Heart left ventricle (tissue), 16 donors: ENCODE data around the gene NVL. TPM values are rescaled to one million over a fixed set of nuclear protein-coding genes. Genes with fewer than 3 reads are reported as not detected.
A peak's percentile ranks its signal among the peaks of the same experiment; 100 is the strongest.

Experiments
- ATAC-seq, 4 donors: fragments of 200-7000 bp; cut with Tn5 transposase; one replicate each; pipeline ENCODE4 v1.9.1; 2020 to 2022; ENCODE audit warnings: moderate library complexity in 4 of 4, mild to moderate bottlenecking in 3 of 4, moderate number of reproducible peaks in 1 of 4
- DNase-seq, 5 donors: peaks; one replicate each; pipeline ENCODE4 v3.0.0-alpha.2; 2020
- H3K27ac ChIP-seq, 12 donors: fragments of 200-600 bp; sonication (generic) in 4 of 12; one replicate each; pipeline versions ENCODE4 v1.5.0 to v1.8.0; 2016 to 2022; ENCODE audit warnings: mild to moderate bottlenecking in 2 of 12
- H3K27me3 ChIP-seq, 9 donors: fragments of 200-600 bp; sonication (generic) in 2 of 9; one replicate each; pipeline versions ENCODE4 v1.5.1 to v1.8.0; 2016 to 2022; ENCODE audit warnings: mild to moderate bottlenecking in 3 of 9
- H3K36me3 ChIP-seq, 9 donors: fragments of 200-600 bp; sonication (generic) in 2 of 9; one replicate each; pipeline versions ENCODE4 v1.5.0 to v1.8.0; 2018 to 2022; ENCODE audit warnings: mild to moderate bottlenecking in 2 of 9
- H3K4me1 ChIP-seq, 12 donors: fragments of 200-600 bp; sonication (generic) in 4 of 12; one replicate each; pipeline versions ENCODE4 v1.5.0 to v1.8.0; 2016 to 2022; ENCODE audit warnings: mild to moderate bottlenecking in 3 of 12
- H3K4me3 ChIP-seq, 12 donors: fragments of 200-600 bp; sonication (generic) in 4 of 12; one replicate each; pipeline versions ENCODE4 v1.5.0 to v1.8.0; 2017 to 2022; ENCODE audit warnings: mild to moderate bottlenecking in 9 of 12, moderate library complexity in 4 of 12
- H3K9me3 ChIP-seq, 12 donors: fragments of 200-600 bp; sonication (generic) in 4 of 12; one replicate each; pipeline versions ENCODE4 v1.5.0 to v1.8.0; 2016 to 2022; ENCODE audit warnings: mild to moderate bottlenecking in 1 of 12
- POLR2A ChIP-seq, 2 donors: fragments of 450-650 bp; IDR thresholded peaks; one replicate each; pipeline ENCODE4 v1.6.1; 2017; ENCODE audit warnings: antibody characterized with exemption in 2 of 2, mild to moderate bottlenecking in 2 of 2, moderate library complexity in 2 of 2
- WGBS, 4 donors: extraction: QIAGEN DNeasy Blood & Tissue Kit in 2 of 4; methylation state at CpG; one replicate each; pipeline versions ENCODE4 v1.1.5 to v1.1.7; 2013 to 2018; 5-methylcytosine and 5-hydroxymethylcytosine counted together
- intact Hi-C, 10 donors: fragments of 100-400 bp; cut with DNase I; formaldehyde crosslinking; loops; one replicate each; pipeline versions ENCODE4 v1.11.1 to v1.14.2; 2022
- polyA plus RNA-seq, 2 donors: library from polyadenylated mRNA; stranded (reverse); fragments of 200-250 nt; gene quantifications; one replicate each; pipeline ENCODE4 v1.2.3, GENCODE V29; 2013
- total RNA-seq, 9 donors: library from RNA; depleted of rRNA in 2 of 9; stranded (reverse); fragments of >200 nt in 2 of 9; fragmentation: NEBNext Ultra II Directional in 3 of 9; extraction: Animal tissue kit (Norgen Biotek cat#: 25700) in 3 of 9; gene quantifications; one replicate each; pipeline versions ENCODE4 v1.1.0 to v1.2.4, GENCODE V29; 2016 to 2023
- TF ChIP-seq, protein P1 (sequence below), 12 donors: fragments of 200-600 bp; sonication (generic) in 4 of 12; IDR thresholded peaks; one replicate each; pipeline versions ENCODE4 v1.5.0 to v1.8.0; 2018 to 2022; ENCODE audit warnings: antibody characterized with exemption in 12 of 12, mild to moderate bottlenecking in 5 of 12
- donor health status: ischemic (EF 13 %, LVEDD 7.1; RV severe dilation, severe dysfunction).
- donor health status: healthy with polysubstance abuse.
- donor health status: DM: no; HTN: yes; CAD: no.
- donor health status: DM: no; HTN: no; CAD: no.
- donor health status: ischemic (EF 25% LVEDD 6.9; RV normal size, moderate dysfunction).
- donor health status: ischemic (EF 25% LVEDD 5.7; RV mildly dilated, moderate dysfunction).
- donor health status: healthy.
- donor health status: DM: yes; HTN: yes; CAD: no.
- donor health status: ischemic (EF 35%, LVEDD 5.7; RV mildly dilated, moderate dysfunction).
- donor health status: nonischemic (EF 11% LVEDD 7.7; RV severe dilation, severe dysfunction).
- donor health status: DM: yes; HTN: yes; CAD: no.
- donor health status: PGD.
- donor health status: ischemic (EF 29% LVEDD 5.4; RV normal size, mild dysfunction).
- donor health status: nonischemic (EF 23%, LVEDD 6.1; RV moderate dilation, normal function).

NVL gene
- total and polyA plus RNA-seq, 11 donors, result 4.8 to 14.8 (median 9.3) TPM

DNA sequence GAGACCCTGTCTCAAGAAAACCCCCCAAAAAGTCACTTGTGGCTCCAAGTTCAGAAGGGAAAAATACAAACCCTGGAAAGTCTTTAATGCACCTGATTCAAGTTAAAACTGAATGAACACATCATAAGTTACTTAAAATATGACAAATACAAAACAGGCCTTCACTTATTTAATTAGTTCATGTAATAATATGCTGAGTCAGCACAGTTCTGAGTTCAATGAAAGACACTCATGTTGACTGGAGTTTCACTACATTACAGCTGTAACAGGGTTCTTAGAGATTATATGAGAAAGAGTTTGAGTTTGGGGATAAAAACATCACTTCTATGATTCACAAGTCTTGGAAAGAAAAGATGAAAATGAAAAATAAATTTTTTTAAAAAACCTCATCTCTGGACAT is 96.0 kb downstream of the NVL start:
- peaks cover 0 to 9% (median 0%) of the 10 kb centered on the region in 12 donors for H3K4me1 ChIP-seq
- DNase-seq, result no peak
- H3K9me3 ChIP-seq, result no peaks in the 10 kb centered on the region
- H3K4me3 ChIP-seq, result no peak overlapping the region
- intact Hi-C loops, result no loop called here
- no peak for TF ChIP-seq POLR2A (IDR thresholded peaks at IDR 0.05)
- no peaks in the 10 kb centered on the region for H3K27me3 ChIP-seq
- no peak overlapping the region for H3K27ac ChIP-seq
- H3K36me3 ChIP-seq, result peaks cover 0 to 83% (median 68%) of the 10 kb centered on the region in 9 donors
- ATAC-seq, result no peak

DNA sequence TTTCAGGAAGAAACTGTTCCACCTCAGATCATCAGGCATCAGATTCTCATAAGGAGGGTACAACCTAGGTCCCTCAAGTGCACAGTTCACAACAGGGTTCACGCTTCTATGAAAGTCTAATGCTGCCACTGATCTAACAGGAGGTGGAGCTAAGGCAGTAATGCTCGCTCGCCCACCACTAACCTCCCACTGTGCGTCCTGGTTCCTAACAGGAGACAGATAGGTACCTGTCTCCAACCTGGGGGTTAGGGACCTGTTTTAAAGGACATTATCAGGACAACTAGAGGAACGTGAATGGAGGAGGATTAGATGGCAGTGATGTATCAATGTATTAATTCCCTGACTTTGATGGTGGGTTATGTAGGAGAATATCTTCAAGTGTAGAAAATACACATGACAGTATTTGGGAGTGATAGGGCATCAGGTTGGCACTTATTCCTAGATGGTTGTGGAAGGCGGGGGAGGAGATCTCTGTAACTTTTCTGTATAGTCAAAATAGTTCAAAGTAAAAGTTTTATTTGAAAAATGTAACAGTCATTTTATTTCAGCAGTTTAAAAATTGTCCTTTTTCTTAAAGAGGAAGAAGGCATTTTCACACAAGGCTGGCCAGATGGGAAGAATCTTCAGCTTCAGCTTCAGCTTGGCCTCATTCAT is 103.0 kb downstream of the NVL start:
- Histone ChIP-seq H3K4me3 (no peak overlapping the region), H3K27me3 (no peaks in the 10 kb centered on the region), H3K4me1 (peaks cover 0 to 14% (median 0%) of the 10 kb centered on the region in 12 donors), H3K27ac (no peak overlapping the region), H3K36me3 (peaks cover 0 to 57% (median 54%) of the 10 kb centered on the region in 9 donors), H3K9me3 (no peaks in the 10 kb centered on the region)
- 84 to 94% (median 90%) methylated on average over 6 of the region's 6 CpGs for WGBS, 4 donors
- TF ChIP-seq, protein P1, sequence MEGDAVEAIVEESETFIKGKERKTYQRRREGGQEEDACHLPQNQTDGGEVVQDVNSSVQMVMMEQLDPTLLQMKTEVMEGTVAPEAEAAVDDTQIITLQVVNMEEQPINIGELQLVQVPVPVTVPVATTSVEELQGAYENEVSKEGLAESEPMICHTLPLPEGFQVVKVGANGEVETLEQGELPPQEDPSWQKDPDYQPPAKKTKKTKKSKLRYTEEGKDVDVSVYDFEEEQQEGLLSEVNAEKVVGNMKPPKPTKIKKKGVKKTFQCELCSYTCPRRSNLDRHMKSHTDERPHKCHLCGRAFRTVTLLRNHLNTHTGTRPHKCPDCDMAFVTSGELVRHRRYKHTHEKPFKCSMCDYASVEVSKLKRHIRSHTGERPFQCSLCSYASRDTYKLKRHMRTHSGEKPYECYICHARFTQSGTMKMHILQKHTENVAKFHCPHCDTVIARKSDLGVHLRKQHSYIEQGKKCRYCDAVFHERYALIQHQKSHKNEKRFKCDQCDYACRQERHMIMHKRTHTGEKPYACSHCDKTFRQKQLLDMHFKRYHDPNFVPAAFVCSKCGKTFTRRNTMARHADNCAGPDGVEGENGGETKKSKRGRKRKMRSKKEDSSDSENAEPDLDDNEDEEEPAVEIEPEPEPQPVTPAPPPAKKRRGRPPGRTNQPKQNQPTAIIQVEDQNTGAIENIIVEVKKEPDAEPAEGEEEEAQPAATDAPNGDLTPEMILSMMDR (IDR thresholded peaks at IDR 0.05), result no peak
- TF ChIP-seq POLR2A (IDR thresholded peaks at IDR 0.05), result no peak
- intact Hi-C loops, result no loop called here
- ATAC-seq (no peak), DNase-seq (peak in 1 of 5 donors; percentile 14)

DNA sequence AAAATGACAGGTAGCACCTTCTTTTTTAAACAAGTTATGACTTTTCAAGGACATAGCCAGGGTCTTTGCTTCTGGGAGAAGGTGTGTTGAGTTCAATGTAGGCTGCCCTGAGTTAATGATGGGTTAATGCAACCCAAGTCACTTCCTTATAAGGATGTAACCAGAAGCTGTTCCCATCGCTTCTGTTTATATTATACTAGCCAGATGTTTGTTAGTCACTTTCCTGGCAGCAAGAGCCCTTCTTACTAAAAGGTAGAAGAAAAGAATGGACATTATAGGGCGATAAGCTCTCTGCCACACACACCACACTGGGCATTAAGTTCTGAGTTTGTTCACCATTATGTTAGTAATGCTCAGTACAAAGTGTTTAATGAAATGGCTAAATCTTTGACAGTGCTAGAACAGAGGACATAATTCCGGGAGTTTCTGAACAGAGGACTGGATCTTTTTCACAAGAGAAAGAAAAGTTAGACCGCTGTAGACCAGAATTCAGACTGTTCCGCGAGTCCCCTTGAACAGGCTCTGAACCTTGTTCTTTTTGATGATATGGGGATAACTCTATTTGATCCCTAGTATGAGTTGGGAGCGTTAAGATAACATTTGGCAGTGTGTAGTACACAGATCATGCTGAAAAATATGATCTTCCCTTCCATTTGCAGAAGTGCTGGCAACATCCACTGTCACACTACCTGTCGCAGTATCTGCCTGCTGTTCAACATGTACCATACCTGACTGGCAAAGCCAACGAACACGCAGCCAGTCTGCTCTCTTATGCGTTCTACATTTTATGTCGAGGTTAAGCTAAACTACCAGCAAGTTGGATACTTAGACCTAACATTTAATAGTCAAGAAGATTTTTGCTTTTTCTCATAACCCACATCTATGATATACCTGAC is 105.9 kb downstream of the NVL start:
- ATAC-seq (peak in 3 of 4 donors; percentile 22 to 57 (median 53)), DNase-seq (peak in 1 of 5 donors; percentile 2)
- intact Hi-C loops, result no loop called here
- H3K36me3 ChIP-seq, result peaks cover 0 to 27% (median 24%) of the 10 kb centered on the region in 9 donors
- H3K4me3 ChIP-seq, result no peak overlapping the region
- no peaks in the 10 kb centered on the region for H3K27me3 ChIP-seq
- H3K4me1 ChIP-seq, result peaks cover 0 to 14% (median 0%) of the 10 kb centered on the region in 12 donors
- WGBS, 4 donors, result 77 to 82% (median 80%) methylated on average over 12 of the region's 12 CpGs
- no peaks in the 10 kb centered on the region for H3K9me3 ChIP-seq
- peak overlapping the region in 1 of 12 donors; percentile 52 for H3K27ac ChIP-seq
- TF ChIP-seq, protein P1 (IDR thresholded peaks at IDR 0.05), result no peak
- TF ChIP-seq POLR2A (IDR thresholded peaks at IDR 0.05), result no peak

DNA sequence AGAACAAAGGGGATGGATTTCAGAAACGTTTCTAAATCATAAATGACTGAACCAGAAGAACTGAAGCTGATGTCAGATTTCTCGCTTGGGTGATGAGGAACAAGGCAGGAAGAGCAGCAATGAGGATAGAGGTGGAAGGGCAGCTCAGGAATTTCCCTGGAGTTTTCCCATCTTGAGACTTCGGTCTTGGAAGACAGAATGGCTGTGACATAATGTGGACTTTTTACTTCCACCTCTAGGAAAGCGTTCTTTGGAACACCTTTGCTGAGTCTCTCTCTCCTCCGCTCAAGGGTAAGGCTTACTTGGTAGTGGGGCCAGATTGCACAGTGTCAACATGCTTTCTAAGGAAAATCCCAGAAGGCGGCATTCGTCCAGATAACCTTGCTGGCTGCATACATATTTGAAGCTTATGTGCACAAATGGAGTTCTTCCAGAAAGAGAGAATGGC is 110.3 kb downstream of the NVL start:
- TF ChIP-seq POLR2A (IDR thresholded peaks at IDR 0.05), result no peak
- TF ChIP-seq, protein P1 (IDR thresholded peaks at IDR 0.05), result no peak
- H3K4me3 ChIP-seq, result no peak overlapping the region
- H3K9me3 ChIP-seq, result no peaks in the 10 kb centered on the region
- H3K27ac ChIP-seq, result no peak overlapping the region
- ATAC-seq (no peak), DNase-seq (no peak)
- WGBS, 4 donors, result 54 to 67% (median 64%) methylated on average over 7 of the region's 7 CpGs
- H3K36me3 ChIP-seq, result no peaks in the 10 kb centered on the region
- no peaks in the 10 kb centered on the region for H3K27me3 ChIP-seq
- intact Hi-C loops, result no loop called here
- peaks cover 0 to 23% (median 0%) of the 10 kb centered on the region in 12 donors for H3K4me1 ChIP-seq
